GM18508 (cell line): ENCODE results near the gene CCDC121.

ENCODE experiments used
- ATAC-seq: cut with Tn5 transposase; IDR thresholded peaks from one replicate; pipeline ENCODE4 v1.9.1; 2021; ENCODE audit warnings: moderate number of reproducible peaks; ENCODE audit not compliant: insufficient read depth, unreplicated experiment

CCDC121 gene

GRCh38 chr2:27628767-27629709, at the start of gene CCDC121, which contains the start of gene GPN1:
CCDC121 (minus strand) TSS chr2:27629012; CDS start chr2:27627799, 1,213 bp downstream.
GPN1 (plus strand) TSS chr2:27629050; CDS start chr2:27629059, 9 bp downstream.
- ATAC-seq, result peak; percentile 69

DNA sequence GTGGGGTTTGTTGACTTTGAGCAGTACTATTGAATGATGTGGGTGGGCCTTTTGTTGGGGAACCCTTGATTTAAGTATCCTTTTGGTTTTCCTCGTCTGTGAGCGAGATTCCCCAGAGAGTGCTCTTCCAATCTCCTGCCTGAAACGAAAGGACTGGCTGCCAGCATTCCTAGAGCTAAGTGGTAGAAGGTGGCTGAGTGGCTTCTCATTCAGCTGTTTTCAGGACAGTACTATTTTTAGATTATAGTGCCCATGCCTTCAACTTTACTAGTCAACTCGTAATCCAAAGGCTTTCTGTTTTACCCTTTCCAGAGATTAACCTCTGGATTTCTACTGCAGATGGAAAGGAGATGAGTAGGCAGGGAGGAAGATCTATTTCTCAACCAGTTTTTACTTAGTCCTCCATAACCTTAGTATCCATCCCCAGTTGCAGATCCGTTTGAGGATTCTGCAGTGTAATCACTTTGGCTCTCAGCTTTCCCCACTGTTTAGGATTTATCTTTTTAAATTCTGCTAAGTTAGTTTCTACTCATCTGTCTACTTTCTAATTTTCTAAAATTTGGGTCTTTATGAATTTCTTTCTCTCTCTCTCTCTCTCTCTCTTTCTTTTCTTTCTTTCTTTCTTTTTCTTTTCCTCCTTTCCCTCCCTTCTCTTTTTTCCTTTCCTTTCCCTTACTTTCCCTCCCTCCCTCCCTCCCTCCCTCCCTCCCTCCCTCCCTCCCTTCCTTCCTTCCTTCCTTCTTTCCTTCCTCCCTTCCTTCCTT, 44.1 kb upstream of the CCDC121 start:
- ATAC-seq, result no peak

DNA sequence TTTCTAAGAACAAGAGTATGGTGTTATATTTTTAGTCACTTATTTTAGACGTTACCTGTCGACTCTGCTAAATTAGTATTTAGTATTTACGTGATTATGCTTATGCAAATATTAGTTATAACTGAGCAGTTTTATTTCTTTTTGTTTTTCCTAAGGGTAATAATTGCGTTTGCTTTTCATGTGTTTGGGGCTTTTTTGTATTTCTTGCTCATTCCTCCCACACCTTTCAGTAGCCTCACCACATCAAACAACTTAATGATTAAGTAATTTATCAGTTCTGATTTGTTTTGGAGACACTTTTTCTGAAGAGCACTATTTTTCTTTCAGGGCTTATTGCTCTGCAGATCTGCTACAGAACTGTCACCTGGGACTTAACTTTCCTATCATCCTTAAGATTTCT, 42.4 kb upstream of the CCDC121 start:
- ATAC-seq, result no peak

DNA sequence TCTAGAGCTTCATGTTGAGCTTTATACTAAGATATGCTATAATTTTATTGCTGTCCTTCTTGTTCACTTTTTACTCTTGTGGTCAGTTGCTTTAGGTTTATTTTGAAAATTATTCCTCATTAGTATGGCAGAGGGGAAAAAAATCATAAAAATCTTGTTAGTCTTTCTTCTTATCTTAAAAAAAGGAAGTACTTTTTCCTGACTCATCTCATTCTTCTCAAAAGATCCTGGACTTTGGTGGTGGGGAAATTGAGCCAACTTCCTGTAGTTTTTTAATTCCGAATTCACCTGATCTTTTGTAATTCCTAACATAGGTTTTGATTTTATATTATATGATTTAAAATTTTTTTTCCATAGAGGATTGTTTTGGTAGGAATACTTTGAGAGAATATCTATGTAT, 38.6 kb upstream of the CCDC121 start:
- no peak for ATAC-seq

DNA sequence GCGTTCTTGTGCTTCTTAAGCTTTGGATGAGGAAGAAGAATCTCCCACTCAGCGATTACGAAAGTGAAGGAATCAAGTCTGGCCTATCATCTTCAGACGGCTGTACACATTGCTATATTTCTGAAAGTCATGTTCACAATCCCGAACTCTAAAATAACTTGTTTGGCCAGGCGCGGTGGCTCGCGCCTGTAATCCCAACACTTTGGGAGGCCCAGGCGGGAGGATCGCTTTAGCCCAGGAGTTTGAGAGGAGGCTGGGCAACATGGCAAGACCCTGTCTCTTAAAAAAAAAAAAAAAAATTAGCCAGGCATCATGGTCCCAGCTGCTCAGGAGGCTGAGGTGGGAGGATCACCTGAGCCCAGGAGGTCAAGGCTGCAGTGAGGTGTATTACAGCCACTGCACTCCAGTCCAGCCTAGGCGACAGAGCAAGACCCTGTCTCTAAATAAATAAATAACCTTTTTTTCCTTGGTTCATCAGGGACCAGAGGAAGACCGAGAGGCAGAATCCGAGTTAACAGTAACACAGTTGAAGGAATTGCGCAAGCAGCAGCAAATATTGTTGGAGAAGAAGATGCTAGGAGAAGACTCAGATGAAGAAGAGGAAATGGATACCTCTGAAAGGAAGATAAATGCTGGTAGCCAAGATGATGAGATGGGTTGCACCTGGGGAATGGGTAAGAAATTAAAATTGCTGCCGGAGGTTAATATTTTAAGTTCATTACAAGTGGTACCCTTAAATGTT, 36.0 kb upstream of the CCDC121 start:
- ATAC-seq, result no peak

DNA sequence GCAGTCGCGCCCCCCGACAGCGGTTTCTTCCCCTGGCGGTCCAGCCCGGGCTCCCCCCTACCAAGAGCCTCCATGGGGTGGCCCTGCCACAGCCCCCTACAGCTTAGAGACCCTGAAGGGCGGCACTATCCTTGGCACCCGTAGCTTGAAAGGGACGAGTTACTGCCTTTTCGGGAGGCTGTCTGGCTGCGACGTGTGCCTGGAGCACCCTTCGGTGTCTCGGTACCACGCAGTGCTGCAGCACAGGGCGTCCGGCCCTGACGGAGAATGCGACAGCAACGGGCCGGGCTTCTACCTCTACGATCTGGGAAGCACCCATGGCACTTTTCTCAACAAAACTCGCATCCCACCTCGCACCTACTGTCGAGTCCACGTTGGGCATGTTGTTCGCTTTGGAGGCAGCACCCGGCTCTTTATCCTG, 35.4 kb upstream of the CCDC121 start:
- ATAC-seq, result no peak

GRCh38 chr2:27663285-27664153, 34.7 kb upstream of the CCDC121 start, which contains the start of the genes SLC4A1AP and SUPT7L:
SLC4A1AP (plus strand) TSS chr2:27663889; CDS start chr2:27663915, 26 bp downstream.
SUPT7L (minus strand) TSS chr2:27663614; CDS start chr2:27662192, 1,422 bp downstream.
- ATAC-seq, result no peak

DNA sequence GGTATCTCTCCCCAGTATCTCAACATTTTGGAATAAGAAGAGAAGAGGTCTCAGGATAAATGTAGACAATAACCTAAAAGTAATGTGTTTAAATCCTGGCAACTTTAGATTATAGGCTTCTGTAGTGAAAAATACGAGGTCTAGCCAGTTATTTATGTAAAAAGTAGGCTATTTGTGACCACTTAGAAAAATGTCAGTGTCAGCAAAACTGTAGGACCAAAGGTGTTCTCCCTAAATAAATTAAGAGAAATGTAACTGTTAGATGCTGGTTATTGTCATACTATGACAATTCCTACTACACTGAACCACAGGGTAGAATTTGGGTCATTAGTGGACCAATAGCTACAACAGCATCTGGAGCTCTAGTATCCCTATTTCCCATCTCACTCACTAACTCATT, 32.6 kb upstream of the CCDC121 start:
- ATAC-seq, result no peak

DNA sequence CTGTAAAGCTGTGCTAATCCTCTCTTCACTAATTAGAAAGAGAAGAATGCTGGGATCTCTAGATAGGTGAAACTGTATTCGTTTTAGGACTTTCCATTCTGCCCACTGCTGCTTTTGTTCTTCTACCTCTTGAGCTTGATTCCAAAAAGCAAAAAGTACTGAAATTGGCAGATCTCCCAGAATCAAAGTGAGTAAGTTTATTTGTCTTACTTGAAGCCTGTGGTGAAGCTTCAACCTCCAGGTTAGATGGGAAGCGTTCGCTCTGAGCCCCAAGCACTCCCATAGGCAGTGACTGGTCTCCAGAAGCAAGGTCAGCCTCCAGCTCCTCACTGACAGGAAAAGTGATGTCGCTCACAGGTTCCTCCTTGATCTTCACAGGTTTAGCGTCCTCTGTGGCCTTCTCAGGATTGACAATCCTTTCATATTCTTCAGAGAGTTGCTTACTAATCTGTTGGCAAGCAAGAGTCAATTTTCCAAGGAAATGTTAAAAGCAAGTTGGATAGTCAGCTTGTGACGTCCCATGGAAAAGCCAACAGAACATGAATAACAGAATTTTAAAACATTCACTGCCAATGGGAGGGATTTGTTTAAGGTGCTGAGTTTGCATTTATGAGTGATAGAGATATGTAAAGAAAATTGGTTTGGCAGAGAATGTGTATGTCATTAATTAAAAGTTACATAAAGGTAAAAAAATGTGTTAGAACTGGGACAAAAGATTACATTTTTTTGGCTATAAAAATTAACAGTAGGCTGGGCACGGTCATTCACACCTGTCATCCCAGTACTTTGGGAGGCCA, 26.5 kb upstream of the CCDC121 start:
- ATAC-seq, result no peak

DNA sequence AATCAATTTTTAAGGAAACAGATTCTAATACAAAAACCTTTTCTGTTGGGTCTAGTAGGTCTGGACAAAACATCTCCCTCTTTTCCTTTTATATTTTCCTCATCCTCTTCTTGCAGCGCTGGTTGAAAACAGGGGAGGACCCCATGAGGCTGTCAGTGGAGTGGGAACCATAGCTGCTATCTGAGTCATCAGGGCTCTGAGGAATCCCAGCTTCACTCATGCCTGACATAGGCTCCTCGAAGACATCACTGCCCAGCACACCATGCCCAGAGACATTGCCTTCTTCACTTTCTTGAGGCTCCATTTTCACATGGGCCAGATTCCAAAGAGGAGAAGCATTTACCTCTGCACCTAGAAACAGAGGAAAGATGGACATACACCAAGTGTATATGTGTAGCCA, 24.6 kb upstream of the CCDC121 start:
- no peak for ATAC-seq

DNA sequence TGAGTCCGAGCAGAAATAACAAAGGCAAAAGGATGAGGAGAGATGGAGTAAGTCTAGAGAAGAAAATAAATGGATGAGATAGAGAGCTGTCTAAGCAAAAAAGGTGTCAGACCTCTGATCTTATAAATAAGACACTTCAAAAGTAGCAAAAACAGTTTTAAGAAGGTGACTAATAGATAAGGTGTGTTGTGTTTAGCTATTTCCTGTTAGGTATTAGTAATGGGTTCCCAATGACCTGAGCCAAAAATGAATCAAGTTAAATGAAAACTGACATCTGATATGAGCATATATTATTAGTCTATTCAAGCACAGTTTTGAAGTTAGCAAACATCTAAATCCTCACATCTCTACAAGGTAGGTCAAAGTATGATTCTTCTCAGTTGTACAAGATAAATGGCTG, 24.0 kb upstream of the CCDC121 start:
- ATAC-seq, result no peak

GRCh38 chr2:27652341-27652740, 23.5 kb upstream of the CCDC121 start:
- ATAC-seq, result no peak

GRCh38 chr2:27651056-27651455, 22.2 kb upstream of the CCDC121 start:
- ATAC-seq, result no peak

DNA sequence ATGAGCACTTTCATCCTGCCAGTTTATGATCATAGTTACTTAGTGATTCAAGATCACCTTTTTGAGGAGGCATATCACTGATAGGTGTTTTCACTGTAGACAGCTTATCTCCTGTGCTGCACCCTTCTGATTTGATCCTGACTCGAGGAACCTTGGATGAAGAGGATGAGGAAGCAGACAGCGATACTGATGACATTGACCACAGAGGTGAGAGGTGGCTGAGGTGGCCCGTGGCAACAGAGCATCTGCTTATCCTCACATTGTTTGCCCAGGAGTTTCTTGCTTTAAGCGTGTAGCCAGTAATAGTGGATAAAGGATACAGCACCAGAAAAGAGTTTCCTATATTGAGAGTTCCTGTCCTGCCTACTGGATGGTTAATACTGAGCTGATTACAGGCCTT, 18.9 kb upstream of the CCDC121 start:
- no peak for ATAC-seq

- ATAC-seq, result no peak
Measured at GRCh38 chr2:27647289-27647688, 18.5 kb upstream of the CCDC121 start.

GRCh38 chr2:27645197-27645596, 16.4 kb upstream of the CCDC121 start:
- ATAC-seq, result no peak

DNA sequence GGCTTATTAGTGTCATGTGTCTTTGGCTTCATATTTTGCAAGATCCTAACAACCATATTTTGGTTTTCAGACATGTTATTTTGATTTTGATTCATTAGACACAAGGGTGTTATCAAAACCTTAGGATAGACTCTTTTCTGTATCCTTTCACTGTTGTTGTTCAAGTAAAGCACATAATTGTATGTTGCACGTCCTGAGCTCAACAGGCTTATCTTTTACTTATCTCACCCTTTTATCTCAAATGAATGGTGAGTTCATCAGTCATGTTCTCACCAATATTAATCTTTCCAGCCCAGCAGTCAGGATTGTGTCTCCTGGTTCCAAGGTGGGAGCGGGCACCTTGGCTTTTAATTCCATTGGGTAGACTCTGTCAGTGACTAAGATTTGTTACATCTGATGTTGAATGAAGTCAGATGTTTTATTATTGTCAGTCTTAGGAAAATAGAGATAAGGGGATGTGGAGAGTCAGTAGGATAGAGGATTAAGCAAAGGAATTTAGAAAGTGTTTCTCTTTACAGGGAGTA, 12.0 kb upstream of the CCDC121 start:
- no peak for ATAC-seq

DNA sequence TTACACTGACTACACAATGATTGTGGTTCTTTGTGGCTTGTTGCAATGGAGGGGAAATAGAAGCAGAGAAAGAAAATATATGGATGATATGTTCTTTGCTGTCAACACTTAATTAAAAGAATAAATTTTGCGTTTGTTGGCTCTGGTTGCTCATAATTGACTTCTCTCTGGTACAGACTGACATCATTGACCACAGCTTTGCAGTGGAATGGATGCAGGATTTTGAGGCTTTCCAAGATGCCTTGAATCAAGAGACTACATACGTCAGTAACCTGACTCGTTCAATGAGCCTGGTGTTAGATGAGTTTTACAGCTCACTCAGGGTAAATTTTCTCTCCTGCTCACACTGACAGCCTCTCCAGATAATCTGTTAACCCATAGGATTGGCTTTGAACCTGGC, 9.9 kb upstream of the CCDC121 start:
- ATAC-seq, result no peak
